Body of pancreas (tissue), 4 donors: ENCODE results near the gene PTPRB. TPM values are rescaled to one million over a fixed set of nuclear protein-coding genes. Genes with fewer than 3 reads are reported as not detected.

Source experiments
- ATAC-seq: fragments of 150-250 bp; one replicate; pipeline ENCODE4 v1.9.1; 2016
- DNase-seq, 4 donors: peaks; one replicate each; pipeline ENCODE4 v3.0.0-alpha.2; 2019
- H3K27ac ChIP-seq, 4 donors: fragments of 200-600 bp; sonication (generic); 1 replicate in 3 of 4; 2 replicates in 1 of 4; pipeline versions ENCODE4 v1.5.1 to v1.6.1; 2016 to 2019; ENCODE audit warnings: mild to moderate bottlenecking in 1 of 4, mixed read lengths in 1 of 4, moderate library complexity in 1 of 4
- H3K27me3 ChIP-seq, 2 donors: fragments of 200-600 bp; sonication (generic); one replicate each; pipeline ENCODE4 v1.6.0; 2016; ENCODE audit warnings: mild to moderate bottlenecking in 1 of 2
- H3K36me3 ChIP-seq, 2 donors: fragments of 200-600 bp; sonication (generic); replicated peaks in 1 of 2; 2 replicates each; pipeline ENCODE4 v1.5.1; 2016; ENCODE audit warnings: low read depth in 2 of 2; ENCODE audit not compliant: insufficient read depth in 1 of 2
- H3K4me1 ChIP-seq: fragments of 200-600 bp; sonication (generic); one replicate; pipeline ENCODE4 v1.6.0; 2016
- H3K4me3 ChIP-seq, 2 donors: fragments of 200-600 bp; sonication (generic); 1 replicate in 1 of 2; 2 replicates in 1 of 2; pipeline ENCODE4 v1.5.1; 2016 to 2019
- H3K9me3 ChIP-seq, 3 donors: fragments of 200-600 bp; sonication (generic); 1 replicate in 2 of 3; 2 replicates in 1 of 3; pipeline ENCODE4 v1.5.1; 2016
- CTCF ChIP-seq, 7 experiments: fragments of 450-650 bp in 4 of 7; fragments of 200-600 bp in 3 of 7; sonication (generic) in 3 of 7; IDR thresholded peaks; one replicate each; pipeline ENCODE4 v1.5.1; 2016 to 2019; ENCODE audit warnings: antibody characterized with exemption in 7 of 7
- POLR2A ChIP-seq, 3 donors: fragments of 450-650 bp; IDR thresholded peaks; one replicate each; pipeline ENCODE4 v1.6.1; 2016; ENCODE audit warnings: antibody characterized with exemption in 3 of 3, mild to moderate bottlenecking in 2 of 3
- WGBS, 2 donors: methylation state at CpG; one replicate each; pipeline ENCODE4 v1.1.5; 2017; 5-methylcytosine and 5-hydroxymethylcytosine counted together
- intact Hi-C: fragments of 100-400 bp; cut with DNase I; formaldehyde crosslinking; loops from one replicate; pipeline ENCODE4 v1.15.1; 2023
- total RNA-seq, 2 donors: library from RNA; depleted of rRNA; stranded (reverse); fragments of >200 nt; gene quantifications; one replicate each; pipeline ENCODE4 v1.1.0, GENCODE V29; 2016

Gene PTPRB
- total RNA-seq, 2 donors from 2014 or later, result 4.9 to 9.9 TPM

- H3K4me3 ChIP-seq, result no peak overlapping the region
- WGBS, 2 donors, result 46 to 50% methylated on average over 6 of the region's 6 CpGs
- no peak for TF ChIP-seq CTCF (IDR thresholded peaks at IDR 0.05)
- no peak for TF ChIP-seq POLR2A (IDR thresholded peaks at IDR 0.05)
- intact Hi-C loops, result no loop called here
- H3K36me3 ChIP-seq, result no peaks in the 10 kb centered on the region
- no peaks in the 10 kb centered on the region for H3K9me3 ChIP-seq
- no peaks in the 10 kb centered on the region for H3K27me3 ChIP-seq
- DNase-seq, result no peak
- H3K4me1 ChIP-seq, result no peaks in the 10 kb centered on the region
- ATAC-seq, result no peak
- H3K27ac ChIP-seq, result no peak overlapping the region
These were observed 87.0 kb downstream of the PTPRB start for GRCh38 chr12:70550180-70550577.

- no peak for DNase-seq
- Histone ChIP-seq H3K4me3 (no peak overlapping the region), H3K9me3 (no peaks in the 10 kb centered on the region), H3K4me1 (no peaks in the 10 kb centered on the region), H3K27me3 (no peaks in the 10 kb centered on the region), H3K27ac (no peak overlapping the region), H3K36me3 (no peaks in the 10 kb centered on the region)
- no peak for TF ChIP-seq POLR2A (IDR thresholded peaks at IDR 0.05)
- no peak for TF ChIP-seq CTCF (IDR thresholded peaks at IDR 0.05)
- ATAC-seq, result no peak
- WGBS, 2 donors, result 60 to 64% methylated on average over 10 of the region's 10 CpGs
- intact Hi-C loops, result no loop called here
These were observed 87.7 kb downstream of the PTPRB start for GRCh38 chr12:70549340-70550179.

- TF ChIP-seq CTCF (IDR thresholded peaks at IDR 0.05), result no peak
- TF ChIP-seq POLR2A (IDR thresholded peaks at IDR 0.05), result no peak
- no peaks in the 10 kb centered on the region for H3K36me3 ChIP-seq
- H3K27ac ChIP-seq, result no peak overlapping the region
- H3K4me3 ChIP-seq, result no peak overlapping the region
- WGBS, 2 donors, result 51 to 60% methylated on average over 6 of the region's 6 CpGs
- no peaks in the 10 kb centered on the region for H3K27me3 ChIP-seq
- no peaks in the 10 kb centered on the region for H3K4me1 ChIP-seq
- DNase-seq (no peak), ATAC-seq (no peak)
- intact Hi-C loops, result no loop called here
- H3K9me3 ChIP-seq, result no peaks in the 10 kb centered on the region
These were observed 93.8 kb downstream of the PTPRB start for GRCh38 chr12:70543444-70543843.

- Histone ChIP-seq H3K4me1 (no peaks in the 10 kb centered on the region), H3K9me3 (no peaks in the 10 kb centered on the region), H3K27me3 (no peaks in the 10 kb centered on the region), H3K4me3 (no peak overlapping the region), H3K36me3 (no peaks in the 10 kb centered on the region), H3K27ac (no peak overlapping the region)
- no peak for TF ChIP-seq CTCF (IDR thresholded peaks at IDR 0.05)
- no peak for TF ChIP-seq POLR2A (IDR thresholded peaks at IDR 0.05)
- intact Hi-C loops, result no loop called here
- ATAC-seq (no peak), DNase-seq (no peak)
- WGBS, 2 donors, result 14 to 36% methylated on average over 1 of the region's 1 CpG
These were observed 96.2 kb downstream of the PTPRB start for GRCh38 chr12:70540996-70541395.

- intact Hi-C loops, result no loop called here
- WGBS, 2 donors, result 77 to 78% methylated on average over 10 of the region's 10 CpGs
- H3K27me3 ChIP-seq, result no peaks in the 10 kb centered on the region
- no peak for ATAC-seq
- no peak for DNase-seq
- H3K9me3 ChIP-seq, result no peaks in the 10 kb centered on the region
- no peak overlapping the region for H3K4me3 ChIP-seq
- TF ChIP-seq POLR2A (IDR thresholded peaks at IDR 0.05), result no peak
- no peak for TF ChIP-seq CTCF (IDR thresholded peaks at IDR 0.05)
- no peaks in the 10 kb centered on the region for H3K4me1 ChIP-seq
- H3K27ac ChIP-seq, result no peak overlapping the region
- H3K36me3 ChIP-seq, result no peaks in the 10 kb centered on the region
These were observed 100.6 kb downstream of the PTPRB start for GRCh38 chr12:70536650-70537049.
